Measurements from ENCODE around the gene MAD1L1.
A peak's percentile ranks its signal among the peaks of the same experiment; 100 is the strongest.

The MAD1L1 gene

GRCh38 chr7:2249744-2250323, 17.1 kb upstream of the MAD1L1 start:
- Histone ChIP-seq H3K9me3 (ENCODE audit: insufficient read depth, low read length) (no peaks in the 10 kb centered on the region), H3K4me3 (ENCODE audit: insufficient read depth, low read length, poor library complexity, severe bottlenecking) (no peak overlapping the region)
- TF ChIP-seq EZH2phosphoT487 (conservative IDR thresholded peaks at IDR 0.05; ENCODE audit: low read length): no peak
- no peak for TF ChIP-seq CTCF (IDR thresholded peaks at IDR 0.05; ENCODE audit: insufficient read depth, low read length, poor library complexity, severe bottlenecking)

GRCh38 chr7:2248984-2249694, 16.4 kb upstream of the MAD1L1 start:
- Histone ChIP-seq H3K9me2 (replicated peaks; ENCODE audit: insufficient read depth, low read length) (no peaks in the 10 kb centered on the region), H3F3A (ENCODE audit: insufficient read depth) (no peaks in the 10 kb centered on the region), H4K20me1 (ENCODE audit: low read depth, low read length) (no peaks in the 10 kb centered on the region), H3K79me2 (ENCODE audit: insufficient read depth, low read length) (no peaks in the 10 kb centered on the region), H3K4me2 (ENCODE audit: low read depth, low read length, poor library complexity, severe bottlenecking) (no peak overlapping the region), H3K9ac (ENCODE audit: low read length) (no peak overlapping the region), H3K36me3 (ENCODE audit: low read length) (no peaks in the 10 kb centered on the region), H3K27ac (ENCODE audit: low read depth, low read length) (no peak overlapping the region), H3K4me3 (ENCODE audit: insufficient read depth, low read length, poor library complexity, severe bottlenecking) (no peak overlapping the region), H3K27me3 (ENCODE audit: low read length) (no peaks in the 10 kb centered on the region), H3K9me3 (ENCODE audit: insufficient read depth, low read length) (no peaks in the 10 kb centered on the region), H2AFZ (ENCODE audit: low read depth, low read length, severe bottlenecking) (no peak overlapping the region)
- TF ChIP-seq CTCF (IDR thresholded peaks at IDR 0.05; ENCODE audit: insufficient read depth, low read length, poor library complexity, severe bottlenecking) (no peak), EZH2phosphoT487 (conservative IDR thresholded peaks at IDR 0.05; ENCODE audit: low read length) (no peak)

More at GRCh38 chr7:2249744-2250323, 17.1 kb upstream of the MAD1L1 start:
- no peak overlapping the region for H3K27ac ChIP-seq (ENCODE audit: low read depth, low read length)
- H3K9me2 ChIP-seq (replicated peaks; ENCODE audit: insufficient read depth, low read length): no peaks in the 10 kb centered on the region
- no peaks in the 10 kb centered on the region for H3K79me2 ChIP-seq (ENCODE audit: insufficient read depth, low read length)
- no peaks in the 10 kb centered on the region for H3K36me3 ChIP-seq (ENCODE audit: low read length)
- H3K4me2 ChIP-seq (ENCODE audit: low read depth, low read length, poor library complexity, severe bottlenecking): no peak overlapping the region
- H3K27me3 ChIP-seq (ENCODE audit: low read length): no peaks in the 10 kb centered on the region
- H3F3A ChIP-seq (ENCODE audit: insufficient read depth): no peaks in the 10 kb centered on the region
- H2AFZ ChIP-seq (ENCODE audit: low read depth, low read length, severe bottlenecking): no peak overlapping the region
- H4K20me1 ChIP-seq (ENCODE audit: low read depth, low read length): no peaks in the 10 kb centered on the region
- H3K9ac ChIP-seq (ENCODE audit: low read length): no peak overlapping the region

- no peak overlapping the region for H3K27ac ChIP-seq (ENCODE audit: low read depth, low read length)
- H3K9me2 ChIP-seq (replicated peaks; ENCODE audit: insufficient read depth, low read length): no peaks in the 10 kb centered on the region
- H4K20me1 ChIP-seq (ENCODE audit: low read depth, low read length): no peaks in the 10 kb centered on the region
- TF ChIP-seq CTCF (IDR thresholded peaks at IDR 0.05; ENCODE audit: insufficient read depth, low read length, poor library complexity, severe bottlenecking) (peak; percentile 94), EZH2phosphoT487 (conservative IDR thresholded peaks at IDR 0.05; ENCODE audit: low read length) (no peak)
- H3K4me2 ChIP-seq (ENCODE audit: low read depth, low read length, poor library complexity, severe bottlenecking): no peak overlapping the region
- H3K36me3 ChIP-seq (ENCODE audit: low read length): no peaks in the 10 kb centered on the region
- no peak overlapping the region for H3K9ac ChIP-seq (ENCODE audit: low read length)
- H3K27me3 ChIP-seq (ENCODE audit: low read length): no peaks in the 10 kb centered on the region
- no peak overlapping the region for H2AFZ ChIP-seq (ENCODE audit: low read depth, low read length, severe bottlenecking)
- H3K9me3 ChIP-seq (ENCODE audit: insufficient read depth, low read length): no peaks in the 10 kb centered on the region
- H3K4me3 ChIP-seq (ENCODE audit: insufficient read depth, low read length, poor library complexity, severe bottlenecking): no peak overlapping the region
- peaks cover 16% of the 10 kb centered on the region for H3K79me2 ChIP-seq (ENCODE audit: insufficient read depth, low read length)
- H3F3A ChIP-seq (ENCODE audit: insufficient read depth): no peaks in the 10 kb centered on the region
Measured at GRCh38 chr7:2247141-2247995, 14.6 kb upstream of the MAD1L1 start.
